ENCODE data around the gene ATG5.

Gene ATG5

GRCh38 chr6:106215608-106216007 is 110.0 kb downstream of the ATG5 start:
- DNase-seq = no peak

- no peak for DNase-seq
Measured at GRCh38 chr6:106214531-106214930, 111.0 kb downstream of the ATG5 start.

GRCh38 chr6:106213660-106214289 is 111.8 kb downstream of the ATG5 start:
- no peak for DNase-seq

GRCh38 chr6:106212576-106212975 is 113.0 kb downstream of the ATG5 start:
- DNase-seq = no peak

- DNase-seq = no peak
Measured at GRCh38 chr6:106206905-106207304, 118.7 kb downstream of the ATG5 start.

GRCh38 chr6:106204961-106205360 is 120.6 kb downstream of the ATG5 start:
- DNase-seq = no peak

- DNase-seq = no peak
Measured at GRCh38 chr6:106199998-106200397, 125.6 kb downstream of the ATG5 start.

GRCh38 chr6:106199331-106199730 is 126.2 kb downstream of the ATG5 start:
- no peak for DNase-seq

GRCh38 chr6:106197441-106197840 is 128.1 kb downstream of the ATG5 start:
- no peak for DNase-seq

- no peak for DNase-seq
Measured at GRCh38 chr6:106194949-106195921, 130.3 kb downstream of the ATG5 start.

GRCh38 chr6:106192824-106193223 is 132.7 kb downstream of the ATG5 start:
- no peak for DNase-seq

GRCh38 chr6:106188104-106188794 is 137.3 kb downstream of the ATG5 start:
- no peak for DNase-seq

GRCh38 chr6:106187424-106187982 is 138.1 kb downstream of the ATG5 start:
- no peak for DNase-seq

- no peak for DNase-seq
Measured at GRCh38 chr6:106186714-106187113, 138.8 kb downstream of the ATG5 start.

GRCh38 chr6:106186172-106186571 is 139.4 kb downstream of the ATG5 start:
- DNase-seq = no peak

- DNase-seq = no peak
Measured at GRCh38 chr6:106185615-106186014, 139.9 kb downstream of the ATG5 start.

- DNase-seq = no peak
Measured at GRCh38 chr6:106184629-106185028, 140.9 kb downstream of the ATG5 start.

GRCh38 chr6:106183430-106183829 is 142.1 kb downstream of the ATG5 start:
- DNase-seq = no peak

GRCh38 chr6:106182455-106182854 is 143.1 kb downstream of the ATG5 start:
- no peak for DNase-seq

GRCh38 chr6:106181664-106182418 is 143.7 kb downstream of the ATG5 start:
- no peak for DNase-seq

- DNase-seq = no peak
Measured at GRCh38 chr6:106180208-106180607, 145.4 kb downstream of the ATG5 start.

GRCh38 chr6:106178900-106179299 is 146.7 kb downstream of the ATG5 start:
- no peak for DNase-seq

GRCh38 chr6:106177786-106178185 is 147.8 kb downstream of the ATG5 start:
- no peak for DNase-seq

Data from NCI-H446 treated with DMSO at 0.1 percent for 48 hours (cell line).